T-helper 1 cell treated with Interleukin-12 subunit alpha and Interleukin-12 subunit beta and Interleukin-4 antibody, amounts not matched to agents 30 ng/mL and 1 ng/mL, for 36 hours (primary cell): Measurements from ENCODE around the gene CTXND2. TPM values are rescaled to one million over a fixed set of nuclear protein-coding genes. Genes with fewer than 3 reads are reported as not detected.
"Not testable (repeated sequence)": the region's sequence is repeated elsewhere in the genome, so short reads cannot be mapped to it uniquely, and the experiment has no call there.

Experiments
- intact Hi-C: fragments of 100-400 bp; cut with micrococcal nuclease; formaldehyde crosslinking; loops from one replicate; pipeline ENCODE4 v1.15.1; 2024
- total RNA-seq: library from RNA; stranded (reverse); gene quantifications from 2 replicates; pipeline ENCODE4 v1.2.3, GENCODE V29; 2022

The CTXND2 gene
- total RNA-seq, 1 donor from 2014 or later: not detected

GRCh38 chr1:150888727-150889126 lies 1.8 kb downstream of the CTXND2 start:
- intact Hi-C loops: no loop called here

GRCh38 chr1:150890033-150890416 lies 3.1 kb downstream of the CTXND2 start:
- intact Hi-C loops: no loop called here

- intact Hi-C loops: no loop called here
These were observed 6.5 kb downstream of the CTXND2 start for GRCh38 chr1:150893336-150893913.

GRCh38 chr1:150895618-150896017 lies 8.7 kb downstream of the CTXND2 start:
- intact Hi-C loops: no loop called here

GRCh38 chr1:150899795-150900194 lies 12.9 kb downstream of the CTXND2 start:
- intact Hi-C loops: not testable (repeated sequence)

- intact Hi-C loops: no loop called here
These were observed 15.4 kb downstream of the CTXND2 start for GRCh38 chr1:150902346-150902745.

- intact Hi-C loops: no loop called here
These were observed 15.8 kb downstream of the CTXND2 start for GRCh38 chr1:150902751-150903150.

GRCh38 chr1:150905301-150905700 lies 18.4 kb downstream of the CTXND2 start:
- intact Hi-C loops: no loop called here

- intact Hi-C loops: no loop called here
These were observed 19.4 kb downstream of the CTXND2 start for GRCh38 chr1:150906329-150906728.

GRCh38 chr1:150906813-150907212 lies 19.9 kb downstream of the CTXND2 start:
- intact Hi-C loops: no loop called here

- intact Hi-C loops: no loop called here
These were observed 22.7 kb downstream of the CTXND2 start for GRCh38 chr1:150909585-150910180.

GRCh38 chr1:150912623-150913022 lies 25.7 kb downstream of the CTXND2 start:
- intact Hi-C loops: no loop called here

- intact Hi-C loops: no loop called here
These were observed 30.5 kb downstream of the CTXND2 start for GRCh38 chr1:150917387-150917786.

- intact Hi-C loops: loop anchor here (1.0 to 2.0 kb wide), 4 partner anchors 46 to 458 kb away; partner anchors contain the start of gene ARNT
These were observed 35.6 kb downstream of the CTXND2 start for GRCh38 chr1:150922519-150922975.

- intact Hi-C loops: loop anchor here (5.0 kb wide), 2 partner anchors 313 to 563 kb away; partner anchors contain the start of gene RPRD2
These were observed 38.1 kb downstream of the CTXND2 start for GRCh38 chr1:150925080-150925479.

- intact Hi-C loops: loop anchor here (1.0 to 5.0 kb wide), 12 partner anchors 48 to 657 kb away; partner anchors contain the start of genes APH1A, ARNT, CERS2 and CTSS
These were observed 39.3 kb downstream of the CTXND2 start, which contains the start of gene SETDB1 for GRCh38 chr1:150926097-150926741. SETDB1 (plus strand) TSS chr1:150926363; CDS start chr1:150927715, 1,352 bp downstream.

- intact Hi-C loops: loop anchor here (2.0 to 5.0 kb wide), 3 partner anchors 237 to 565 kb away; partner anchors contain the start of genes LYSMD1 and RPRD2
These were observed 40.7 kb downstream of the CTXND2 start for GRCh38 chr1:150927624-150928023.

GRCh38 chr1:150928286-150928685 lies 41.4 kb downstream of the CTXND2 start:
- intact Hi-C loops: loop anchor here (5.0 kb wide), 2 partner anchors 316 to 566 kb away; partner anchors contain the start of gene RPRD2

GRCh38 chr1:150928775-150929174 lies 41.8 kb downstream of the CTXND2 start:
- intact Hi-C loops: loop anchor here (5.0 kb wide), 2 partner anchors 316 to 566 kb away; partner anchors contain the start of gene RPRD2

- intact Hi-C loops: no loop called here
These were observed 44.8 kb downstream of the CTXND2 start for GRCh38 chr1:150931773-150932172.

- intact Hi-C loops: no loop called here
These were observed 57.9 kb downstream of the CTXND2 start for GRCh38 chr1:150944856-150945255.

- intact Hi-C loops: no loop called here
These were observed 67.8 kb downstream of the CTXND2 start for GRCh38 chr1:150954708-150955107.
